Body of pancreas (tissue), 4 donors: ENCODE results near the gene DNAJC30. TPM values are rescaled to one million over a fixed set of nuclear protein-coding genes. Genes with fewer than 3 reads are reported as not detected.

Experiments
- ATAC-seq: fragments of 150-250 bp; one replicate; pipeline ENCODE4 v1.9.1; 2016
- DNase-seq, 4 donors: peaks; one replicate each; pipeline ENCODE4 v3.0.0-alpha.2; 2019
- H3K27ac ChIP-seq, 4 donors: fragments of 200-600 bp; sonication (generic); 1 replicate in 3 of 4; 2 replicates in 1 of 4; pipeline versions ENCODE4 v1.5.1 to v1.6.1; 2016 to 2019; ENCODE audit warnings: mild to moderate bottlenecking in 1 of 4, mixed read lengths in 1 of 4, moderate library complexity in 1 of 4
- H3K27me3 ChIP-seq, 2 donors: fragments of 200-600 bp; sonication (generic); one replicate each; pipeline ENCODE4 v1.6.0; 2016; ENCODE audit warnings: mild to moderate bottlenecking in 1 of 2
- H3K36me3 ChIP-seq, 2 donors: fragments of 200-600 bp; sonication (generic); replicated peaks in 1 of 2; 2 replicates each; pipeline ENCODE4 v1.5.1; 2016; ENCODE audit warnings: low read depth in 2 of 2; ENCODE audit not compliant: insufficient read depth in 1 of 2
- H3K4me1 ChIP-seq: fragments of 200-600 bp; sonication (generic); one replicate; pipeline ENCODE4 v1.6.0; 2016
- H3K4me3 ChIP-seq, 2 donors: fragments of 200-600 bp; sonication (generic); 1 replicate in 1 of 2; 2 replicates in 1 of 2; pipeline ENCODE4 v1.5.1; 2016 to 2019
- H3K9me3 ChIP-seq, 3 donors: fragments of 200-600 bp; sonication (generic); 1 replicate in 2 of 3; 2 replicates in 1 of 3; pipeline ENCODE4 v1.5.1; 2016
- POLR2A ChIP-seq, 3 donors: fragments of 450-650 bp; IDR thresholded peaks; one replicate each; pipeline ENCODE4 v1.6.1; 2016; ENCODE audit warnings: antibody characterized with exemption in 3 of 3, mild to moderate bottlenecking in 2 of 3
- WGBS, 2 donors: methylation state at CpG; one replicate each; pipeline ENCODE4 v1.1.5; 2017; 5-methylcytosine and 5-hydroxymethylcytosine counted together
- intact Hi-C: fragments of 100-400 bp; cut with DNase I; formaldehyde crosslinking; loops from one replicate; pipeline ENCODE4 v1.15.1; 2023
- total RNA-seq, 2 donors: library from RNA; depleted of rRNA; stranded (reverse); fragments of >200 nt; gene quantifications; one replicate each; pipeline ENCODE4 v1.1.0, GENCODE V29; 2016
- TF ChIP-seq, protein P1 (sequence below), 7 experiments: fragments of 450-650 bp in 4 of 7; fragments of 200-600 bp in 3 of 7; sonication (generic) in 3 of 7; IDR thresholded peaks; one replicate each; pipeline ENCODE4 v1.5.1; 2016 to 2019; ENCODE audit warnings: antibody characterized with exemption in 7 of 7

The DNAJC30 gene
- total RNA-seq, 2 donors from 2014 or later = 3.6 to 5.6 TPM

DNA sequence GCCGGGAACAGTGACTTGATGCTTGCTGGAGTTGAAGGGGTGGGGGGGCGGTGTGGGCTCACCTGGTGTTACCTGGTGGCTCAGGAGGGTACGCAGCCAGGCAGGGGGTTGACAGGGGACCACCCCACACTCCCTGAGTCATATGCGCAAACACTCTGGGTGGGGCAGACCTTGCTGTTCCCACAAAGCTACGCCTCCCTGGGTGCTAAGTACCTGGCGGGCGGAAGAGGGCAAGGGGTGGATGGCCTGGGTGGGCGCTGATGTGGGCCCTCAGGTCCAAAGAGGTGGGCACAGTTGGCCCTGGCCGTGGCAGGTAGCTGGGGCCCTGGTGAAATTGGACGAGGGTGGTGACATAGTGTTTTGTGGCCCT is 22.3 kb upstream of the DNAJC30 start:
- Histone ChIP-seq H3K4me1 (no peaks in the 10 kb centered on the region), H3K27ac (peak overlapping the region in 1 of 4 donors; percentile 73), H3K9me3 (no peaks in the 10 kb centered on the region), H3K27me3 (no peaks in the 10 kb centered on the region), H3K36me3 (no peaks in the 10 kb centered on the region), H3K4me3 (no peak overlapping the region)
- ATAC-seq (no peak), DNase-seq (peak in 1 of 4 donors; percentile 29)
- TF ChIP-seq, protein P1, sequence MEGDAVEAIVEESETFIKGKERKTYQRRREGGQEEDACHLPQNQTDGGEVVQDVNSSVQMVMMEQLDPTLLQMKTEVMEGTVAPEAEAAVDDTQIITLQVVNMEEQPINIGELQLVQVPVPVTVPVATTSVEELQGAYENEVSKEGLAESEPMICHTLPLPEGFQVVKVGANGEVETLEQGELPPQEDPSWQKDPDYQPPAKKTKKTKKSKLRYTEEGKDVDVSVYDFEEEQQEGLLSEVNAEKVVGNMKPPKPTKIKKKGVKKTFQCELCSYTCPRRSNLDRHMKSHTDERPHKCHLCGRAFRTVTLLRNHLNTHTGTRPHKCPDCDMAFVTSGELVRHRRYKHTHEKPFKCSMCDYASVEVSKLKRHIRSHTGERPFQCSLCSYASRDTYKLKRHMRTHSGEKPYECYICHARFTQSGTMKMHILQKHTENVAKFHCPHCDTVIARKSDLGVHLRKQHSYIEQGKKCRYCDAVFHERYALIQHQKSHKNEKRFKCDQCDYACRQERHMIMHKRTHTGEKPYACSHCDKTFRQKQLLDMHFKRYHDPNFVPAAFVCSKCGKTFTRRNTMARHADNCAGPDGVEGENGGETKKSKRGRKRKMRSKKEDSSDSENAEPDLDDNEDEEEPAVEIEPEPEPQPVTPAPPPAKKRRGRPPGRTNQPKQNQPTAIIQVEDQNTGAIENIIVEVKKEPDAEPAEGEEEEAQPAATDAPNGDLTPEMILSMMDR (IDR thresholded peaks at IDR 0.05) = no peak
- TF ChIP-seq POLR2A (IDR thresholded peaks at IDR 0.05) = no peak
- intact Hi-C loops = no loop called here
- 79 to 89% methylated on average over 9 to 10 of the region's 10 CpGs for WGBS, 2 donors

- H3K27me3 ChIP-seq = no peaks in the 10 kb centered on the region
- H3K4me3 ChIP-seq = no peak overlapping the region
- peak overlapping the region in 1 of 4 donors; percentile 73 for H3K27ac ChIP-seq
- H3K9me3 ChIP-seq = no peaks in the 10 kb centered on the region
- H3K4me1 ChIP-seq = no peaks in the 10 kb centered on the region
- ATAC-seq (no peak), DNase-seq (no peak)
- WGBS, 2 donors = 78 to 81% methylated on average over 8 to 19 of the region's 23 CpGs
- no peaks in the 10 kb centered on the region for H3K36me3 ChIP-seq
- intact Hi-C loops = no loop called here
- TF ChIP-seq, protein P1 (IDR thresholded peaks at IDR 0.05) = no peak
- TF ChIP-seq POLR2A (IDR thresholded peaks at IDR 0.05) = no peak
Observed at GRCh38 chr7:73704640-73705550, 21.6 kb upstream of the DNAJC30 start.

- no peak overlapping the region for H3K27ac ChIP-seq
- TF ChIP-seq POLR2A (IDR thresholded peaks at IDR 0.05) = no peak
- TF ChIP-seq, protein P1 (IDR thresholded peaks at IDR 0.05) = no peak
Observed at GRCh38 chr7:73703757-73704639, 20.7 kb upstream of the DNAJC30 start.

DNA sequence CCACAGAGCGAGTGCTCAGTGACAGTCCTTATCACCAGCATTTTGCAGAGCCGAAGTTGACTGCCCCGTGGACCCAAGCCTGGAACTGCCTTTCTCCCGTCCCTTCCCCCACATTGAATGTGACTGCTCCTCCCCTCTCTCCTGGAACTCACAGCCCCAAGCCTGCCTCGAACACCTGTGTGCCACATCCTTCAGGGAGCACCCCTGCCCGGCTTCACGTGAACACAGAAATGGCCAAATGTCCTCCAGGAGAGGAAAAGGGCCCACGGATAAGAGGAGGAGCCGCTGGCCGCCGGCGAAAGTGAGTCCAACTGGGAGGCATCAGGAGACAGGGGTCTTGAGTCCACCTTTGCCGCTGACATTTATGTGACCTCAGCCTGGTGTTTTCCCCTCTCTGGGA is 20.0 kb upstream of the DNAJC30 start:
- intact Hi-C loops = no loop called here
- DNase-seq = no peak
- WGBS, 2 donors = 71 to 74% methylated on average over 13 of the region's 13 CpGs
- no peak for ATAC-seq
- no peak for TF ChIP-seq POLR2A (IDR thresholded peaks at IDR 0.05)
- TF ChIP-seq, protein P1 (IDR thresholded peaks at IDR 0.05) = no peak
- no peak overlapping the region for H3K4me3 ChIP-seq
- no peaks in the 10 kb centered on the region for H3K4me1 ChIP-seq
- H3K9me3 ChIP-seq = no peaks in the 10 kb centered on the region
- H3K27ac ChIP-seq = no peak overlapping the region
- H3K27me3 ChIP-seq = no peaks in the 10 kb centered on the region
- H3K36me3 ChIP-seq = peaks cover 0 to 5% of the 10 kb centered on the region in 2 donors

More at GRCh38 chr7:73703757-73704639, 20.7 kb upstream of the DNAJC30 start:
- H3K9me3 ChIP-seq = no peaks in the 10 kb centered on the region
- H3K36me3 ChIP-seq = peaks cover 0 to 2% of the 10 kb centered on the region in 2 donors
- no peak overlapping the region for H3K4me3 ChIP-seq
- H3K27me3 ChIP-seq = no peaks in the 10 kb centered on the region
- no peaks in the 10 kb centered on the region for H3K4me1 ChIP-seq
- intact Hi-C loops = no loop called here
- ATAC-seq = no peak
- DNase-seq = peak in 2 of 4 donors; percentile 40 to 57
- WGBS, 2 donors = 40 to 56% methylated on average over 3 to 41 of the region's 45 CpGs
